Osteoblast (primary cell): ENCODE results near the gene SLC35A4. TPM values are rescaled to one million over a fixed set of nuclear protein-coding genes. Genes with fewer than 3 reads are reported as not detected.

Source experiments
- DNase-seq: peaks from one replicate; pipeline ENCODE4 v3.0.0; 2011; ENCODE audit warnings: low spot score, mixed read lengths; ENCODE audit not compliant: insufficient read length; ENCODE audit errors: missing footprints
- H2AFZ ChIP-seq: 2 replicates; pipeline ENCODE4 v1.6.0; 2011; ENCODE audit warnings: mild to moderate bottlenecking, low read length
- H3K27ac ChIP-seq: 2 replicates; pipeline ENCODE4 v1.5.1; 2011; ENCODE audit warnings: mild to moderate bottlenecking, low read depth, low read length, moderate library complexity
- H3K27me3 ChIP-seq: 2 replicates; pipeline ENCODE4 v1.6.0; 2012; ENCODE audit warnings: mild to moderate bottlenecking, control low read depth, inconsistent platforms, low read length, moderate library complexity; ENCODE audit not compliant: insufficient read depth
- H3K36me3 ChIP-seq: 2 replicates; pipeline ENCODE4 v1.5.1; 2011; ENCODE audit warnings: mild to moderate bottlenecking, low read length, control low read depth, moderate library complexity; ENCODE audit not compliant: insufficient read depth
- H3K4me1 ChIP-seq: 2 replicates; pipeline ENCODE4 v1.5.1; 2011; ENCODE audit warnings: mild to moderate bottlenecking, low read length, control low read depth, moderate library complexity; ENCODE audit not compliant: insufficient read depth
- H3K4me2 ChIP-seq: 2 replicates; pipeline ENCODE4 v1.6.0; 2011; ENCODE audit warnings: mild to moderate bottlenecking, low read length; ENCODE audit not compliant: insufficient read depth
- H3K4me3 ChIP-seq: fragments of 200-600 bp; sonication (generic); 3 replicates; pipeline ENCODE4 v1.5.1; 2012; ENCODE audit warnings: mild to moderate bottlenecking, low read length, inconsistent platforms; ENCODE audit not compliant: insufficient read depth
- H3K79me2 ChIP-seq: 2 replicates; pipeline ENCODE4 v1.6.0; 2012; ENCODE audit warnings: mild to moderate bottlenecking, low read length, control low read depth, inconsistent platforms; ENCODE audit not compliant: insufficient read depth
- H3K9me3 ChIP-seq: 2 replicates; pipeline ENCODE4 v1.5.1; 2011; ENCODE audit warnings: low read depth, low read length, control low read depth
- H4K20me1 ChIP-seq: 2 replicates; pipeline ENCODE4 v1.6.0; 2012; ENCODE audit warnings: mild to moderate bottlenecking, low read length, control low read depth; ENCODE audit not compliant: insufficient read depth
- total RNA-seq: library from RNA; depleted of rRNA; stranded (reverse); fragments of >200 nt; gene quantifications from 2 replicates; pipeline ENCODE4 v1.2.3, GENCODE V29; 2012
- TF ChIP-seq, protein P1 (sequence below): IDR thresholded peaks from 2 replicates; pipeline ENCODE4 v1.5.1; 2011; ENCODE audit warnings: mild to moderate bottlenecking, low read depth, low read length, moderate library complexity; ENCODE audit errors: extremely low read depth

The SLC35A4 gene
- total RNA-seq, 1 donor, result 20.6 TPM

DNA sequence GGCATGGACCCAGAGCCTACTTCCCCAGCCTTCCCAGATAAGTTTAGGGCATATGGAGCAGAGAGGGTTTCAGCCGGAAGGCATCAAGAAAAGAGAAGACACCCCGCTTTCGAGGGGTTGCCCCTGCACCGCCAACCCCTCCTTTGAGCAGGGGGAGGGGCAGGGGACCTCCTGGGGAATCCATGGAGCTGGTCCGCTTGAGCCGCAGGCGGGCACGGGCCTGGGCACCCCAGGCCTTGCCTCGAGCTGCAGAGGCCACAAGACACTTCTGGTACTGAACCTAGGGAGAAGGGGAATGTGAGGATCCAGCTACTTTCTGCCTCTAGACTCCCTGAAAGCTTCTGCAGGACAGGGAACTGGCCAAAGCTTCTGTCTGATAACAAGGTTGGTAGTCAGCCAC is 6.1 kb upstream of the SLC35A4 start:
- H3K27me3 ChIP-seq, result no peaks in the 10 kb centered on the region
- no peak overlapping the region for H3K4me3 ChIP-seq
- TF ChIP-seq, protein P1, sequence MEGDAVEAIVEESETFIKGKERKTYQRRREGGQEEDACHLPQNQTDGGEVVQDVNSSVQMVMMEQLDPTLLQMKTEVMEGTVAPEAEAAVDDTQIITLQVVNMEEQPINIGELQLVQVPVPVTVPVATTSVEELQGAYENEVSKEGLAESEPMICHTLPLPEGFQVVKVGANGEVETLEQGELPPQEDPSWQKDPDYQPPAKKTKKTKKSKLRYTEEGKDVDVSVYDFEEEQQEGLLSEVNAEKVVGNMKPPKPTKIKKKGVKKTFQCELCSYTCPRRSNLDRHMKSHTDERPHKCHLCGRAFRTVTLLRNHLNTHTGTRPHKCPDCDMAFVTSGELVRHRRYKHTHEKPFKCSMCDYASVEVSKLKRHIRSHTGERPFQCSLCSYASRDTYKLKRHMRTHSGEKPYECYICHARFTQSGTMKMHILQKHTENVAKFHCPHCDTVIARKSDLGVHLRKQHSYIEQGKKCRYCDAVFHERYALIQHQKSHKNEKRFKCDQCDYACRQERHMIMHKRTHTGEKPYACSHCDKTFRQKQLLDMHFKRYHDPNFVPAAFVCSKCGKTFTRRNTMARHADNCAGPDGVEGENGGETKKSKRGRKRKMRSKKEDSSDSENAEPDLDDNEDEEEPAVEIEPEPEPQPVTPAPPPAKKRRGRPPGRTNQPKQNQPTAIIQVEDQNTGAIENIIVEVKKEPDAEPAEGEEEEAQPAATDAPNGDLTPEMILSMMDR, result no peak
- H3K79me2 ChIP-seq, result peaks cover 41% of the 10 kb centered on the region
- peaks cover 8% of the 10 kb centered on the region for H3K36me3 ChIP-seq
- H3K4me1 ChIP-seq, result peaks cover 34% of the 10 kb centered on the region
- H3K27ac ChIP-seq, result no peak overlapping the region
- no peaks in the 10 kb centered on the region for H3K9me3 ChIP-seq
- peak; percentile 5 for DNase-seq
- no peak overlapping the region for H3K4me2 ChIP-seq
- H4K20me1 ChIP-seq, result peaks cover 13% of the 10 kb centered on the region
- no peak overlapping the region for H2AFZ ChIP-seq

DNA sequence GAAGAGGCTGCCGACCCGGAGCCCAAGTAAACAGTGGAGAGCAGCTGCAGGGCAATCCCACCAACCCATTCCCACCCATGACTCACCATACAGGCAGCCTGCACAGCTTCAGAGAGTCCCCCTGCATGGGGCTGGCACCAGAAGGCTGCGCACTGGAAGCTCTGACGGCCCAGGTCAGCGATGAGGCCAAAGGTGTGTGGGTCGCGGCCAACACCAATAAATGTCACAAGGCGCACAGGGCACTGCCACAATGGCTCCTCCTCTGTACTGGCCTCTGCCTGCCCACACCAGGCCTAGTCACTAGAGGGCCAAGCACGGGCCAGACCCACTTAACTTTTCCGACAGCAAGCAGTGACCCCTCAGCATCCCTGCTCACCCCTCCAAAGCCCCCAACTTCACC is 4.4 kb upstream of the SLC35A4 start:
- Histone ChIP-seq H3K4me2 (no peak overlapping the region), H3K4me3 (no peak overlapping the region)
- peak; percentile 44 for DNase-seq

DNA sequence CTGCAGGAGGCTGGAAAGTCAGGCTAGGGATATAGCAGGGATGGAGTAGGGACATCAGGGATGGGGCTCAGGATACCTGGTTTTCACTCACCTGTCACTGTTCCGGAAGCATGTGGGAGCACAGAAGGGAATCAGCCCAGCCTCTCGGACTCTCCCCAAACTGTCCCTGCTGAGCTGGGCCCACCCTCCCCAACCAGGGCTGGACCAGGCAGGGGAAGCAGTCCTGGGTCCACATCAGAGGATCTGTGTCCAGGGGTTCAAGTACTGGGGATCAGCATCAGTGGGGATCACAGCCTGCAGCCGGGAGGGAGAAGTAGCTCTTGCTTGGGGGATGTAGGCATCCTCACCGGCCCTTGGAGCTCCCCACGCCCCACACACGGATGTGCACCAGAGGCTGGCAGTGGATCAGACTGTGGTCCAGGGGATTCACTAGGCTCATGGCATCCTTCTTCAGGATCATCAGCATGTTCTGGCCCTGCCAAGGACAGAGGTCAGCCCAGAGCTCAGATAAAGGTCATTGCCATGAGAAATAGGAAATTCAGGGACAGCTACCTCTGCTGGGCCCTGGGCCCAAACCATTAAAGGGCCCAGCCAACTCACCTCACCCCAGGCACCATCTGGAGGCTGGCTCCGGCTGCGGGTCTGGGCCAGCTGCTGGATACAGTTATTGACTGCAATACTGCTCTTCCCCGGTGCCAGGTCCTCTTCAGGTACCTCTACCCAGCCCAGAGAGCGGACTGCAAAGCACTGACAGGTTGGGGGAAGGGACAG is 2.7 kb upstream of the SLC35A4 start:
- Histone ChIP-seq H3K79me2 (peaks cover 32% of the 10 kb centered on the region), H3K27me3 (no peaks in the 10 kb centered on the region), H3K9me3 (no peaks in the 10 kb centered on the region), H3K4me3 (no peak overlapping the region), H4K20me1 (no peaks in the 10 kb centered on the region), H3K4me1 (peaks cover 26% of the 10 kb centered on the region), H2AFZ (no peak overlapping the region), H3K27ac (no peak overlapping the region), H3K4me2 (no peak overlapping the region), H3K36me3 (peaks cover 14% of the 10 kb centered on the region)
- TF ChIP-seq, protein P1, result no peak
- DNase-seq, result peak; percentile 27

More for the DNA sequence above, 4.4 kb upstream of the SLC35A4 start:
- Histone ChIP-seq H3K79me2 (peaks cover 32% of the 10 kb centered on the region), H4K20me1 (peaks cover 2% of the 10 kb centered on the region), H3K27ac (no peak overlapping the region), H3K9me3 (no peaks in the 10 kb centered on the region), H3K36me3 (peaks cover 7% of the 10 kb centered on the region), H3K4me1 (peaks cover 28% of the 10 kb centered on the region), H2AFZ (no peak overlapping the region), H3K27me3 (no peaks in the 10 kb centered on the region)
- TF ChIP-seq, protein P1, result no peak

DNA sequence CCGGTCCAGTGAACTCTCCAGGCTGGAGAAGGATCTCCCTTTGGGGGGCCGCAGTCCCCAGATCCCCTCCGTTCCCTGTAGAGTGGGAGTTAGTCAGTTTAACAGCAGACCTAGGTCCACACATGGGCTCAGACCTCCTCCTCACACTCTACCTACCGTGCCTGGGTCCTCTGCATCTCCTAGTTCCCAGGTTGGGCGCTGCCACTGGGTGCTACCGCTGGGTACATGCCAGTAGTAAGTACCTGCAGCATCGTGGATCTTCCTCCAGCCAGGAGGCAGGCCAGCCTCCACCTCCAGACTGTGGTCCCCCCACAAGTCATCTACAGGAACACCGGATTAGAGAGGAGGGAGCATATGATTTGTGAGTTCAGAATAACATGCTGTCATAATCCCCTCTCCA is 1.0 kb upstream of the SLC35A4 start:
- Histone ChIP-seq H3K4me1 (peaks cover 20% of the 10 kb centered on the region), H3K9me3 (no peaks in the 10 kb centered on the region), H3K79me2 (peaks cover 45% of the 10 kb centered on the region), H3K36me3 (peaks cover 30% of the 10 kb centered on the region), H3K27me3 (no peaks in the 10 kb centered on the region), H3K4me3 (peak overlapping the region; percentile 89), H3K27ac (peak overlapping the region; percentile 84), H4K20me1 (no peaks in the 10 kb centered on the region), H2AFZ (peak overlapping the region; percentile 56), H3K4me2 (peak overlapping the region; percentile 92)
- DNase-seq, result peak; percentile 8
- TF ChIP-seq, protein P1, result no peak
